ENCODE measurements around the gene CDCA5.

DNA sequence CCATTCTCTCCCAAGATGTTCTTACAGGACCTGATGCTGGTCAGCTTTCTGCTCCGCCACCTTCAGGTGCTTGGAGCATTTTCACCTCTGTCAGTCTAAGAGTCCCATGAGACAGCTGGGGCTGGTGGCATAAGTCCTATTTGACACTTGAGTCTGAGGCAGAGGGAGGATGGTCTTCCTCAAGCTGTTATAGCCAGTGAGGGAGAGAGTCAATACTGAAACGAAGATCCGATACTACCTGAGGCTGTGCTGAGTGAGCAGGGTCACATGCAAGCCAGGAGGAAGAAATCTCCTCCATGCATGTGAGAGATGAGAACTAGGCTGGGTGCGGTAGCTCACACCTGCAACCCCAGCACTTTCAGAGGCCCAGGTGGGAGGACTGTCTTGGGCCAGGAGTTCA is 5.8 kb upstream of the CDCA5 start:
- TF ChIP-seq ZFX (IDR thresholded peaks at IDR 0.05) (no peak), SIN3A (IDR thresholded peaks at IDR 0.05; ENCODE audit: low read depth) (no peak), POLR2A (IDR thresholded peaks at IDR 0.05; ENCODE audit: borderline replicate concordance, extremely low read depth, insufficient read depth, insufficient read length) (no peak), POLR2AphosphoS5 (IDR thresholded peaks at IDR 0.05; ENCODE audit: low read depth, low read length) (no peak), EZH2 (IDR thresholded peaks at IDR 0.05) (no peak), ELF1 (IDR thresholded peaks at IDR 0.05; ENCODE audit: borderline replicate concordance, low read depth) (no peak)
- TF ChIP-seq, protein P1, sequence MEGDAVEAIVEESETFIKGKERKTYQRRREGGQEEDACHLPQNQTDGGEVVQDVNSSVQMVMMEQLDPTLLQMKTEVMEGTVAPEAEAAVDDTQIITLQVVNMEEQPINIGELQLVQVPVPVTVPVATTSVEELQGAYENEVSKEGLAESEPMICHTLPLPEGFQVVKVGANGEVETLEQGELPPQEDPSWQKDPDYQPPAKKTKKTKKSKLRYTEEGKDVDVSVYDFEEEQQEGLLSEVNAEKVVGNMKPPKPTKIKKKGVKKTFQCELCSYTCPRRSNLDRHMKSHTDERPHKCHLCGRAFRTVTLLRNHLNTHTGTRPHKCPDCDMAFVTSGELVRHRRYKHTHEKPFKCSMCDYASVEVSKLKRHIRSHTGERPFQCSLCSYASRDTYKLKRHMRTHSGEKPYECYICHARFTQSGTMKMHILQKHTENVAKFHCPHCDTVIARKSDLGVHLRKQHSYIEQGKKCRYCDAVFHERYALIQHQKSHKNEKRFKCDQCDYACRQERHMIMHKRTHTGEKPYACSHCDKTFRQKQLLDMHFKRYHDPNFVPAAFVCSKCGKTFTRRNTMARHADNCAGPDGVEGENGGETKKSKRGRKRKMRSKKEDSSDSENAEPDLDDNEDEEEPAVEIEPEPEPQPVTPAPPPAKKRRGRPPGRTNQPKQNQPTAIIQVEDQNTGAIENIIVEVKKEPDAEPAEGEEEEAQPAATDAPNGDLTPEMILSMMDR (IDR thresholded peaks at IDR 0.05 in 2 of 3, conservative IDR thresholded peaks at IDR 0.05 in 1 of 3; ENCODE audit: borderline replicate concordance in 1 of 3, insufficient read depth in 1 of 3, low read depth in 2 of 3, low read length in 2 of 3): no peak; a peak in 1 of 6 replicates
- TF ChIP-seq, protein P2, sequence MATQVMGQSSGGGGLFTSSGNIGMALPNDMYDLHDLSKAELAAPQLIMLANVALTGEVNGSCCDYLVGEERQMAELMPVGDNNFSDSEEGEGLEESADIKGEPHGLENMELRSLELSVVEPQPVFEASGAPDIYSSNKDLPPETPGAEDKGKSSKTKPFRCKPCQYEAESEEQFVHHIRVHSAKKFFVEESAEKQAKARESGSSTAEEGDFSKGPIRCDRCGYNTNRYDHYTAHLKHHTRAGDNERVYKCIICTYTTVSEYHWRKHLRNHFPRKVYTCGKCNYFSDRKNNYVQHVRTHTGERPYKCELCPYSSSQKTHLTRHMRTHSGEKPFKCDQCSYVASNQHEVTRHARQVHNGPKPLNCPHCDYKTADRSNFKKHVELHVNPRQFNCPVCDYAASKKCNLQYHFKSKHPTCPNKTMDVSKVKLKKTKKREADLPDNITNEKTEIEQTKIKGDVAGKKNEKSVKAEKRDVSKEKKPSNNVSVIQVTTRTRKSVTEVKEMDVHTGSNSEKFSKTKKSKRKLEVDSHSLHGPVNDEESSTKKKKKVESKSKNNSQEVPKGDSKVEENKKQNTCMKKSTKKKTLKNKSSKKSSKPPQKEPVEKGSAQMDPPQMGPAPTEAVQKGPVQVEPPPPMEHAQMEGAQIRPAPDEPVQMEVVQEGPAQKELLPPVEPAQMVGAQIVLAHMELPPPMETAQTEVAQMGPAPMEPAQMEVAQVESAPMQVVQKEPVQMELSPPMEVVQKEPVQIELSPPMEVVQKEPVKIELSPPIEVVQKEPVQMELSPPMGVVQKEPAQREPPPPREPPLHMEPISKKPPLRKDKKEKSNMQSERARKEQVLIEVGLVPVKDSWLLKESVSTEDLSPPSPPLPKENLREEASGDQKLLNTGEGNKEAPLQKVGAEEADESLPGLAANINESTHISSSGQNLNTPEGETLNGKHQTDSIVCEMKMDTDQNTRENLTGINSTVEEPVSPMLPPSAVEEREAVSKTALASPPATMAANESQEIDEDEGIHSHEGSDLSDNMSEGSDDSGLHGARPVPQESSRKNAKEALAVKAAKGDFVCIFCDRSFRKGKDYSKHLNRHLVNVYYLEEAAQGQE (IDR thresholded peaks at IDR 0.05; ENCODE audit: low read depth): no peak
- TF ChIP-seq, protein P3, sequence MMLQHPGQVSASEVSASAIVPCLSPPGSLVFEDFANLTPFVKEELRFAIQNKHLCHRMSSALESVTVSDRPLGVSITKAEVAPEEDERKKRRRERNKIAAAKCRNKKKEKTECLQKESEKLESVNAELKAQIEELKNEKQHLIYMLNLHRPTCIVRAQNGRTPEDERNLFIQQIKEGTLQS (IDR thresholded peaks at IDR 0.05): no peak
- TF ChIP-seq, protein P4, sequence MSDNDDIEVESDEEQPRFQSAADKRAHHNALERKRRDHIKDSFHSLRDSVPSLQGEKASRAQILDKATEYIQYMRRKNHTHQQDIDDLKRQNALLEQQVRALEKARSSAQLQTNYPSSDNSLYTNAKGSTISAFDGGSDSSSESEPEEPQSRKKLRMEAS (IDR thresholded peaks at IDR 0.05): no peak
